GM19438 (cell line): ENCODE results near the gene CGREF1.
"Not testable (repeated sequence)": the region's sequence is repeated elsewhere in the genome, so short reads cannot be mapped to it uniquely, and the experiment has no call there.

ENCODE experiments used
- ATAC-seq: cut with Tn5 transposase; IDR thresholded peaks from one replicate; pipeline ENCODE4 v1.9.1; 2021; ENCODE audit warnings: low read depth; ENCODE audit not compliant: unreplicated experiment

CGREF1 gene

GRCh38 chr2:27138111-27138510 lies 19.2 kb upstream of the CGREF1 start:
- ATAC-seq: no peak

- no peak for ATAC-seq
Observed at GRCh38 chr2:27137322-27137935, 18.5 kb upstream of the CGREF1 start.

DNA sequence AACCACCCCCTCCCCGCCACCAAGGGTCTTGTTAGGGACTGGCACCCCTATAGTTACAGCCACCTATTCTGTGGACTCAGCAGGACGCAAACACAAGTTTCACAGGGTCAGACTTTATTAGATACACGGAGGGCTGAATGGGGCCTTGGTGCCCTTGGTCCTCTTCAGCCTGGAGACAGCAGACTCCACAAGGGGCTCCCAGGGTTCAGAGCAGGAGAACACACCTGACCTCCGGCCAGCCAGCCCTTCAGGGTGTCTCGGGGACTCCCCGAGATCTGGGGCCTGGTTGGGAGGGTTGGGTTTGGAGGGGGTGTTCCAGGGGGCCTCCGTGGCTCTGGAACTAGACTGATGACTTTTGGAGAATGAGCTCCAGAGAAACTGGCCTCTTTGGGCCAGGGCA lies 17.8 kb upstream of the CGREF1 start:
- ATAC-seq: no peak

GRCh38 chr2:27135478-27135955 lies 16.6 kb upstream of the CGREF1 start:
- ATAC-seq: no peak

DNA sequence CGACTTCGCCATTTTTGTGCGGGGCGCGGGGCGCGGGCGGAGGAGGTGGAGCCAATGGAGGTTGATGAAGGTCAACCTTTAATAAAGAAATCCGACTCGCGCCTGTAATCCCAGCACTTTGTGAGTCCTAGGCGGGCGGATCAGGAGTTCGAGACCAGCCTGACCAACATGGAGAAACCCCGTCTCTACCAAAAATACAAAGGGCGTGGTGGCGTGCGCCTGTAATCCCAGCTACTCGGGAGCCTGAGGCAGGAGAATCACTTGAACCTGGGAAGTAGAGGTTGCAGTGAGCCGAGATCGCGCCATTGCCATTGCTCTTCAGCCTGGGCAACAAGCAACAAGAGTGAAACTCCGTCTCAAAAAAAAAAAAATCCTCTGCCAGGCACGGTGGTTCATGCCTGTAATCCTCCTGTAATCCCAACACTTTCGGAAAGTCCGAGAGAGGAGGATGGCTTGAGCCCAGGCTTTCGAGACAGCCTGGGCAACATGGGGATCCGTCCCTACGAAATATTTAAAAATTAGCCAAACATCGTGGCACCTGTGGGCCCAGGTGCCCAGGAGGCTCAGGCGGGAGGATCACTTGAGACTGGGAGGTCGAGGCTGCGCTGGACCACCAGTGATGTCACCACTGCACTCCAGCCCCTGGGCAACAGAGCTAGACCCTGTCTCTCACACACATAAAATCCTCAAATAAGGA lies 16.0 kb upstream of the CGREF1 start:
- ATAC-seq: no peak

DNA sequence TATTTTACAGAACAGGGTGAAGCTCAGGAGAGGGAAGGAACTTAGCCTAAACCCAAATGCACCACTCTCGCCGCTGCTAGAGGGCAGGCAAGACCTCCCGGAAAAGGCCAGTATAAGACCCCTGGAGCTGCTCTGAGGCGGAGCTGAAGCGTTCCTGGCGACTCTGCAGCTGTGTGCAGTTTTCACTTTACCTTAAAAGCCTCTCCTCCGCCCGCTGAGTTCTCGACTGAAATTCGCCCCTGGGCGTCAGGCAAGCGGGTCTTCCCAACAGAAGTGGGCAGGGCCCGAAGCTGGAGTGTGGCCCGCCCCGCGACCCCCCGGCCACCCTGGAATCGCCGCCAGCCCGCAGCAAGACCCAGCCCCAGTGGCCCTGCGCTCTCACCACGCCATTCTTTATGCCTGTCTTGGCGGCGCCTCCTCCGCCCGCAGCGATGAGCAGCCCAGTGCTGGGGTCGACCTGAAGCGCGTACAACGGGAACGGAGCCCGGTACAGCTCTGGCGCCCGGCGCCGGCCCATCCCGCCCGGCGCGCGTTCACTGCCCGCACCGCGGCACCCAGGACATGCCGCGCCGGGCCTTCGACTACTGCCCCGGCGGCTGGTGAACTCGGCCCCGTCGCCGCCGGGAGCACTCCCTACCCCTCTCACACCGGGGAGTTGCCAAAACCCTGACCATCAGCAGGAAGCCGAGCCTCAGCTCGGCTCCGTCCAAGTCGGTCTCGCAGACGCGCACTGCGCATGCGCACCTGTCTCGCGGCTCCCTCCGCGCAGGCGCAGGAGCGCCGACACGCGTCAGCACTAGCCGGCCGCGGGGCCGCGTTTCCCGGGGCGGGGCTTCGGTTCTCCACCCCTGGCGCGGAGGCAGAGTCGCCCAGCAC lies 15.2 kb upstream of the CGREF1 start, which contains the start of gene PREB:
PREB (minus strand) TSS at position 732 of the 876 bp plus-strand sequence; CDS start at position 517, 215 bp downstream.
- peak; percentile 89 for ATAC-seq

- no peak for ATAC-seq
Observed at GRCh38 chr2:27133195-27133875, 14.4 kb upstream of the CGREF1 start.

DNA sequence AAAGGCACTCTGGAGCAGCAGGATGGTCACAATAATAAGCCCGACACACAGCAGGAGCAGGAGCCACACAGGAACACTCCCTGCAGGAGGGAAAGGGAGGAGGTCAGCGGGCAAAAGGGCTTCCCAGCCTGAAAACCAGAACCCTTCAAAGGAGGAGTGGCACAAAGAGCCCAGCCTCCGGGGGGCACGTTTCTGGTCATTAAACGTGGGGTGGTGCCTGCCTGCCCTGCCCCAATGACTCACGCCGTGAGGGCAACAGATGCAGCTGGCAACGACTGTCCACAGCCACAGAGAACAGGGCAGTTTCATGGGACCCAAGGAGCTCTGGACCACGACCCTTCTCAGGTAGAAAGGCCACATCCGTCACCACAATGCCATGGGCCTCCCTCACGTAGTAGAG lies 12.5 kb upstream of the CGREF1 start:
- ATAC-seq: no peak

- ATAC-seq: no peak
Observed at GRCh38 chr2:27130396-27130795, 11.5 kb upstream of the CGREF1 start.

DNA sequence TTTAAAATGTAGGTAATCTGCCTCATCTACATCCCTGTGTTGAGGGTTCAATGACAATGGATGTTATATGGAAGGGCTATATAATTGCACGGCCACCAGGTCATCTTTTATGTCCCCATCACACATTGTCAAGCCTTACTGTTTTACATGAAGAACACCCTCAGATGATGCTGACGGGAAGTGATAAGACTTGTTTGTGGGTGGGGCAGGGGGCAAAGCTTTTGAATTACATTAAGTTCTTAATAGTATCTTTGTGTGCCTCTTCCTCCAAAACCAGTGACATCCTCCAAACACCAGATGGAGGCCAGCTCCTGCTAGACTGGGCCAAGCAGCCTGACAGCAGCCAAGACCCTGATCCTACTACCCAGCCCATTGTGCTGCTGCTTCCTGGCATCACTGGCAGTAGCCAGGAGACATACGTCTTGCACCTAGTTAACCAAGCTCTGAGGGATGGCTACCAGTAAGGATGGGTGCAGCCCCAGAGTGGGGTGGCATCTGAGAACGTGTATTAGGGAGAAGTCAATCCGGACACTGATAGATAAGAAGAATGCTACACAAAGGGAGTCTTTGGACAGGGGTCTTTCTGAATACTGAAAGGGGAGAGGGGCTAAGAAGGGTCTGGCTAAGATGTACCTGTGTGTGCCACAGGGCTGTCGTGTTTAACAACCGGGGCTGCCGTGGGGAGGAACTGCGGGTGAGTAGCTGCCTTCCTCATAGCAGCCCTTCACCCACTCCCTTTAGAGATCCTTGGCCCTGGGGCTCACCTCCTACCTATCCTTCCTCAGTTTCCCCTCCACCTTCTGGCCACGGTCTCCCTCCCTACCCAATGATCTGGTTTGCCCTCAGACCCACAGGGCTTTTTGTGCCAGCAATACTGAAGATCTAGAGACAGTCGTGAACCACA lies 10.0 kb upstream of the CGREF1 start:
- ATAC-seq: no peak

GRCh38 chr2:27127883-27128667 lies 9.1 kb upstream of the CGREF1 start:
- ATAC-seq: no peak

DNA sequence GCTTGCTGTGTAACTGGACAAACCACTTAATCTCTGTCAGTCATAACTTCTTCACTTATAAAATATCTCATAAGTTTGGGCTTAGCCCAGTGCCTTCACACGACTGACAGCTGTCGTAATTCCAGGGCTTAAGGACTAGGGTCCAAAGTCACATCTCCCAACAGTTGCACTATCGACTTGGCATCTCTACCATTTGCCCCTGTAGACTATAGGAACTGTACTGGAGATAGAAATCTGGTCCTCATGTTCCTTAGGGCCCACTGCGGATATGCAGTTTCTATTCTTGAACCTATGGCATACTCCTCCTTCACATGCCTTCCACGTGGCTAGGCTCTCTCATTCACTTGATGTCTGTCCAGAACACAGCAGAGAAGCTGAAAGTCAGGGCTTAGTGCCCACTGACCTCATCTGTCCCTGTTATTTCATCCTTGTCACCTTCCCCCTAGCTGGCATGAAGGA lies 7.4 kb upstream of the CGREF1 start:
- ATAC-seq: no peak

DNA sequence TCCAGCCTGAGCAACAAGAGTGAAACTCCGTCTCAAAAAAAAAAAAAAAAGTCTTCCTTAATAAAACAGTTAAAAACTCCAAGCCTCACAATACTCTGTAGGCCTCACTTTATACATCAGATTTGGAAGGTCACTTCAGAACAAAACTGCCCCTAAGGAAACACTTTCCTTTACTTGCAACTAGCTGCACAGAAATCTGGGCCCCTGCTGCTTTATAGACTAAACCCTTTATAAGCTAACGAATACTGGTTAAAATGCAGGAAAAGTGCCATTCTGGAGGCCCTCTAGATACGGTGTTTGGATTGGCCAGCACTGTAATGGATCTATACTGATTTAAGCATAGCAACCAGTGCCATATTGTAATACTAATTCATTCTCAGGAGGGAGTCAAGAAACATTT lies 6.2 kb upstream of the CGREF1 start:
- ATAC-seq: no peak

DNA sequence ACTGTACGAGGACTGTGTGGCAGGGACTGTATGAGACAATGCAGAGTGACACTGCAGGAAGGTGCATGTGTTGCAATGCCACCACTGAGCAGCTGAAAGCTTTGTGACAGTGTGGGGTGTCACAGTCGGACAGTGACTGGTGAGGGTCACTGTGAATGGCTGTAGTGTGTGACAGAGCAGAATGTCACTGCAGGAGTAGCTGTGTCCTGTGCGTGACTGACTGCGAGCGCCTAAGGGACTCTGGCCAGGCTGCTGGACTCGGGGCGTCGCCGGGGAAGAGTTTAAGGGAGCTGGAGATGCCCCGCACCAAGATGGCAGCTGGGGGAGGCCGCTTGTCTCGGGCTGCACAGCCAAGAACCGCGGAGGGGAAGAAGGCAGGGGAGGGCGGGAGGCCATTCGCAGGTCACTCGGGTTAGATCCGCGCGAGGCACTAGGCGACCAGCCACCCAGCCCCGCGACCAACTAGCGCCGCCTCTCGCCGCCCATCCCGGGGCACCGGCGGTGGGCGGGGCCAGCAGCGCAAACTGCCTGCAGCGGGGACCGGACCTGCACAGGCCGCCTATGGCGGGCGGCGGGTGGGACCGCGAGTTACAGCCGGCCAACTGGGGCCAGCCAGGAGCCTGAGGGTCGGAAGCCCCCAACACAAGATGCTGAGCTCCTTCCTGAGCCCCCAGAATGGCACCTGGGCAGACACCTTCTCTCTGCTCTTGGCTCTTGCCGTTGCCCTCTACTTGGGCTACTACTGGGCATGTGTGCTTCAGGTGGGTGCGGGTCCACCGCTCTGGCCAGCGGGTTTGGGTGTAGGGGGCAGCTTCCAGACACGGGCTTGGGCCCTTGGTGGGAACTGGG lies 4.6 kb upstream of the CGREF1 start, which contains the start of gene ABHD1:
ABHD1 (plus strand) TSS at position 514 of the 849 bp plus-strand sequence; CDS start at position 648, 134 bp downstream.
- ATAC-seq: no peak

GRCh38 chr2:27122791-27123190 lies 3.9 kb upstream of the CGREF1 start:
- no peak for ATAC-seq

DNA sequence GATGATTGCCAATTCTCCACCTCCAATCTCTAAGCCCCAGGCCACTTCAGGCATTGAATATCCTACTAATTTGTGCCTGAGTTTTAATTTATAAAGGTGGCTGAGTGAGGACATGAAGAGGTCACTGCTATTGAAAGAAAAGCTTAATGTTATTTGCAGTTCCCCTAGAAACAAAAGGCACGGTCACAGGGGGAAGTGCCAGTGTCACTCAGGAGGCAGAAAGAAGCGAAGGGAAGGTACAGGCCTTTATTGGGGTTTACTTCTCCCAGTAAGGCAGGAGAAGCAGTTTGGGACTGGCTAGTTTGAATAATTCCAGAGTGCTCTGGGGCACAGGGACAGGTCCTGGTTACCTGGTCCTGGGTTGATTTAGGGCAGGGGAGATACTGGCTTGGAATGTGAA lies 3.0 kb upstream of the CGREF1 start:
- no peak for ATAC-seq

DNA sequence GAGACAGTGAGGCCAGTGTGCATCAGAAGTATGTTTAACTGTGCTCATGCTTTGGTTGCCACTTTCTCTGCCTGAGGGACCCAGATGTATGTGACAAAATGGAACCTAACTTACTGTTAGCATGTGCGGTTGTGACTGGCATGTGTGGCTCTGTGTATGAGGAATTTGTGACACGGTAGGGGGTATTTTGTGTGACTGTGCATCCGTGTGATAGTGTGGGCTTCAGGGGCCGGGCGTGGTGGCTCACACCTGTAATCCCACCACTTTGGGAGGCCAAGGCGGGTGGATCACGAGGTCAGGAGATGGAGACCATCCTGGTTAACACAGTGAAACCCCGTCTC lies 372 bp upstream of the CGREF1 start:
- not testable (repeated sequence) for ATAC-seq

DNA sequence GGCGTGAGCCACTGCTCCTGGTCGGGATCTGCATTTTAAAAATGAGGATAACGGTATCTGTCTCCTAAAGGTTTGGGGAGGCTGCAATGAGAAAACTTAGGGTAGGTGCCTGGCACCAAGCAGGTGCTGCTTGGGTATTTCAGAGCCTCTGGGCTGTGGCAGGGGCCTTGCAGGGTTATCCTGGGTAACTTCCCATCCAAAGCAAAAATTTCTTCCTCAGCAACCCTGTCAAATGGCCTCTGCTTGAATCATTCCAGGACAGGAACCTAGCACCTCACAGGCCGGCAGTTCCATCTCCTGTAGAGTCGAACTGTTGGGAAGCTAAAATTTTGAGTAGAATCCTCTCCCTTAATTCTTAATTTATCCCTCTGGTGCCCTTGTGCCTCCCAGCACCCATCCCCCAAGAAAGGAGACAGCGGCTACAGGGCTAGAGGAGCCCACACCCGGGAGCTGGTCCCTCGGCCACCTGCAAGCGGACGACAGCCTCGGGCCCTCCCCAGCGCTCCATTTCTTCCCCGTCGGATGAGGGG lies 868 bp downstream of the CGREF1 start:
- no peak for ATAC-seq
